ENCODE measurements around the gene ZNF814.
"Not testable (repeated sequence)": the region's sequence is repeated elsewhere in the genome, so short reads cannot be mapped to it uniquely, and the experiment has no call there.

Gene ZNF814

DNA sequence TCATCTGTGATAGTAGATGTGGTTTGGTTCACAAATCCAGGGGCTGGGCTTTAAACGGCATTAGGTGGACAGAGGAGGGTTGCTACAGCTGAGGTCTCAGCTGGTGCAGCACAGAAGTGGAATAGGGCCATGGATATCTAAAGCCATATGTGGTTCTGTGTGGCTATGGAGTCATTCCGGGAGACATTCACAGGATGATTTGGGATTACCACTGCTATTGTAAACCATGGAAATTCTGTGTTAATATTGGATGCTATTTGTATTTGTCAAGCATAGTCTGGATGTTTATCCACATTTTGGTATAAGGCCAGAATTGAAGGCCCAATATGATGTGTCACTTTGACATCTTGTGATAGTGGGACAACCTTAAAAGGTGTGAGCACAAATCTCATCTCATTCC lies 65.7 kb downstream of the ZNF814 start:
- peaks cover 35% of the 10 kb centered on the region for H3K36me3 ChIP-seq (ENCODE audit: insufficient read depth, low read depth, low read length)
- H3K4me3 ChIP-seq (ENCODE audit: low read length); H3K27ac ChIP-seq (ENCODE audit: low read length); H3K9ac ChIP-seq (ENCODE audit: low read depth, low read length); H3K9me3 ChIP-seq (ENCODE audit: insufficient read depth, low read depth, low read length); H3K4me1 ChIP-seq (ENCODE audit: insufficient read depth, low read length); H3K27me3 ChIP-seq (ENCODE audit: insufficient read depth, low read length): not testable (repeated sequence)

DNA sequence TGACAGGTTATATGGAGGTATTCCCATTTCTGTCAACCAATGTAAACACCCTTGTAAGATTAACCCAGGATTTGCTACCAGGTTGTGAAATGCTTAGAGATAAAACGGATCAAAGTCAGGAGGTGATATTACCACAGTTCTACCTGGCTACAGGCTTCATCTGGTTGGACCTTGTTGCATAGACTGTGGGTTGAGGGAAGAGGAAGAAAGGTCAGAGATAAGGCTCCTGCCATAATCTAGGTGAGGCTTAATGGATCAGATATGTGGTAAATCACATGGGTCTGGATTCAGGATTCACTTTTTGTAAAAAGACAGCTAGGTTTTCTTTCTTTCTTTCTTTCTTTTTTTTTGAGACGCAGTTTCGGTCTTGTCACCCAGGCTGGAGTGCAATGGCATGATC lies 67.3 kb downstream of the ZNF814 start:
- not testable (repeated sequence) for H3K9me3 ChIP-seq (ENCODE audit: insufficient read depth, low read depth, low read length); H3K4me3 ChIP-seq (ENCODE audit: low read length); H3K27me3 ChIP-seq (ENCODE audit: insufficient read depth, low read length); H3K27ac ChIP-seq (ENCODE audit: low read length); H3K9ac ChIP-seq (ENCODE audit: low read depth, low read length); H3K4me1 ChIP-seq (ENCODE audit: insufficient read depth, low read length)
- peaks cover 30% of the 10 kb centered on the region for H3K36me3 ChIP-seq (ENCODE audit: insufficient read depth, low read depth, low read length)

DNA sequence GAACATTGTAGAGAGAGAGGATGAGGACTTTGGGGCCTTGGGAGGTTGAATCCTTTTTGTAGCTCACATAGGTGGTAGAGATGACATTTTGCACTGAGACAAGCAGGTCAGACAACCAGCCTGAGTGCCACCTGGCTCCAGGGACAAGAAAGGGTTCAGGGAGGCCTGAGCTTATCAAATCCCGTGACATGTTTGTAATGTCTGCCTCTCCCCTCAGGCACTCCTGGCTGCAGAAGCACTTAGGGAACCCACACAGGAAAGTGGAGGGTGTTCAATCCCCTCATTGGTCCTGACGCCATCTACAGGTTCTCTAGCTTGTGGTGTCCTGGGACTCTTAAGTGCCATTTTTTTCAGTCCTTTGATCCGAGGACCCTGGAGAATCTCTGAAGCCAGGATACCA lies 67.7 kb downstream of the ZNF814 start:
- not testable (repeated sequence) for H3K27ac ChIP-seq (ENCODE audit: low read length); H3K4me1 ChIP-seq (ENCODE audit: insufficient read depth, low read length); H3K27me3 ChIP-seq (ENCODE audit: insufficient read depth, low read length); H3K9me3 ChIP-seq (ENCODE audit: insufficient read depth, low read depth, low read length)
- peak overlapping the region; percentile 96; the same call in 1 of the 2 replicates for H3K9ac ChIP-seq (ENCODE audit: low read depth, low read length)
- H3K36me3 ChIP-seq (ENCODE audit: insufficient read depth, low read depth, low read length), result peaks cover 30% of the 10 kb centered on the region
- peak overlapping the region; percentile 95 for H3K4me3 ChIP-seq (ENCODE audit: low read length)

DNA sequence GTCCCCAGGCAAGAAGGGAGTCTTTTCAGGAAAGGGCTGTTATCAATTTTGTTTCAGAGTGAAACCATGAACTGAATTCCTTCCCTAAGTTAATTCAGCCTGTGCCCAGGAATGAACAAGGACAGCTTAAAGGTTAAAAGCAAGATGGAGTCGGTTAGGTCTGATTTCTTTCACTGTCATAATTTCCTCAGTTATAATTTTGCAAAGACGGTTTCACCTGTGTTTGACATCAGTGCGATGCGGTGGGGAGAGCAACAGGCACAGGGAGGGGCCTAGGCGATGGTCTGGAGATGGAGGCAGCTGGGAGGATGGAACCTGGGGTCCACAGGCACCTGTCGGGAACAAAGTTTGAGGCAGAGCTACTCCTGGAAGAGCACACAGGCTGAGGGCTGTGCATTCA lies 68.2 kb downstream of the ZNF814 start:
- Histone ChIP-seq H3K4me3 (ENCODE audit: low read length) (peak overlapping the region; percentile 95), H3K4me1 (ENCODE audit: insufficient read depth, low read length) (peaks cover 9% of the 10 kb centered on the region), H3K27ac (ENCODE audit: low read length) (no peak overlapping the region)

DNA sequence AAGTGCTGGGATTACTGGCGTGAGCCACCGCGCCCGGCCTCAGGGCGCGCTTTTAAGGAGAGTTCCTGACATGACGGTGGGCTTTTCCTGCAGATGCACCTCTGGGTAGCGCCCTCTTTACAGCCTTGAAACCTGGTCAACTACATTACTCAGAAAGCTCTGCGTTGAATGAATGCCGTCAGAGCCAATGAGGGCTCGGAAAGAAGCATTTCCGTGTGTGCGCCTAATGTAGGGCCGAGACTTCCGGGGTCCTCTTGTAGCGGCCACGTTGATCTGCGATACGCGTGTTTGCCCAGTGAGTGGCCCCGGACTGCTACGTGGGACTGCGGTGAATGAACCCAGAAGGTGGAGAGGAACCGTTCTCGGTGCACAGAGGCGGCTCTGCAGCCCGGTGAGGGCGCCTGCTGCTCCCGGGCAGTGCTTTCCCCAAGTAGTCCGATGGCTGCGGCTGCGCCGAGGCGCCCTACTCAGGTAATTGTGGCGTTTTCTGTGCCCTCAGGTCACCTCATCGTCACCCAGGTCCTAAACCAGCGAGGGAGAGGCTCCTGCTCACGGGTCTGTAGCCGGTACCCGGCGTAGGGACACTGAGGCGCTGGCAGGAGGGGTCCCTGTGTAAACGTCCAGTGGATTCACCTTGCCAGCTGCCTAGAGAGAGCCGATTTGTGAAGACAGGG lies 69.2 kb downstream of the ZNF814 start:
- Histone ChIP-seq H3K27ac (ENCODE audit: low read length) (peak overlapping the region; percentile 44), H3K9me3 (ENCODE audit: insufficient read depth, low read depth, low read length) (no peaks in the 10 kb centered on the region), H3K27me3 (ENCODE audit: insufficient read depth, low read length) (no peaks in the 10 kb centered on the region), H3K36me3 (ENCODE audit: insufficient read depth, low read depth, low read length) (peaks cover 28% of the 10 kb centered on the region), H3K9ac (ENCODE audit: low read depth, low read length) (peak overlapping the region; percentile 96), H3K4me3 (ENCODE audit: low read length) (peak overlapping the region; percentile 95), H3K4me1 (ENCODE audit: insufficient read depth, low read length) (peaks cover 9% of the 10 kb centered on the region)

More for the DNA sequence above, 68.2 kb downstream of the ZNF814 start:
- H3K9ac ChIP-seq (ENCODE audit: low read depth, low read length), result peak overlapping the region; percentile 96; the same call in 1 of the 2 replicates
- H3K27me3 ChIP-seq (ENCODE audit: insufficient read depth, low read length), result no peaks in the 10 kb centered on the region
- H3K36me3 ChIP-seq (ENCODE audit: insufficient read depth, low read depth, low read length), result peaks cover 30% of the 10 kb centered on the region
- no peaks in the 10 kb centered on the region for H3K9me3 ChIP-seq (ENCODE audit: insufficient read depth, low read depth, low read length)

DNA sequence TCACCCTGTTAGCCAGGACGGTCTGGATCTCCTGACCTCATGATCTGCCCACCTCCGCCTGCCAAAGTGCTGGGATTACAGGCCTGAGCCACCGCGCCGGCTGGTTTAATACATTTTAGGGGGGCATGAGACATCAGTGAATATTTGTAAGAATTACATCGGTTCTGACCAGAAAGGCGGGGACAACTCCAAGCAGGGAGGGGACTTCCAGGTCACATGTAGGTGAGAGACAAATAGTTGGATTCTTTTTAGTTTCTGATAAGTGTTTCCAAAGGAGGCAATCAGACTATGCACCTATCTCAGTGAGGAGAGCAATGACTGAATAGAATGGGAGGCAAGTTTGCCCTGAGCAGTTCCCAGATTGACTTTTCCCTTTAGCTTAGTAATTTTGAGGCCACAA lies 70.5 kb downstream of the ZNF814 start:
- H3K36me3 ChIP-seq (ENCODE audit: insufficient read depth, low read depth, low read length), result peaks cover 29% of the 10 kb centered on the region
- peak overlapping the region; percentile 95; the same call in 1 of the 2 replicates for H3K4me3 ChIP-seq (ENCODE audit: low read length)
- no peak overlapping the region for H3K27ac ChIP-seq (ENCODE audit: low read length)
- H3K9ac ChIP-seq (ENCODE audit: low read depth, low read length), result peak overlapping the region; percentile 96; the same call in 1 of the 2 replicates
- peaks cover 9% of the 10 kb centered on the region for H3K4me1 ChIP-seq (ENCODE audit: insufficient read depth, low read length)
- H3K27me3 ChIP-seq (ENCODE audit: insufficient read depth, low read length), result no peaks in the 10 kb centered on the region
- no peaks in the 10 kb centered on the region for H3K9me3 ChIP-seq (ENCODE audit: insufficient read depth, low read depth, low read length)

DNA sequence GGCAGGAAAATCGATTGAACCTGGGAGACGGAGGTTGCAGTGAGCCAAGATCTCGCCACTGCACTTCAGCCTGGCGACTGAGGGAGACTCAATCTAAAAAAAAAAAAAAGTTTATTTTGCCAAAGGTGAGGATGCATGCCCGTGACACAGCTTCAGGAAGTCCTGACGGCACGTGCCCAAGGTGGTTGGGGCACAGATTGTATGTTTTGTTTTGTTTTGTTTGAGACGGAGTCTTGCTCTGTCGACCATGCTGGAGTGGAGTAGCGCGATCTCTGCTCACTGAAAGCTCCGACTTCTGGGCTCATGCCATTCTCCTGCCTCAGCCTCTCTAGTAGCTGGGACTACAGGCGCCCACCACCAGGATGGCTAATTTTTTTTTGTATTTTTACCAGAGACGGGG lies 70.9 kb downstream of the ZNF814 start:
- no peaks in the 10 kb centered on the region for H3K9me3 ChIP-seq (ENCODE audit: insufficient read depth, low read depth, low read length)
- H3K36me3 ChIP-seq (ENCODE audit: insufficient read depth, low read depth, low read length), result peaks cover 26% of the 10 kb centered on the region
- peaks cover 9% of the 10 kb centered on the region for H3K4me1 ChIP-seq (ENCODE audit: insufficient read depth, low read length)
- no peak overlapping the region for H3K4me3 ChIP-seq (ENCODE audit: low read length)
- H3K9ac ChIP-seq (ENCODE audit: low read depth, low read length), result no peak overlapping the region
- no peak overlapping the region for H3K27ac ChIP-seq (ENCODE audit: low read length)
- H3K27me3 ChIP-seq (ENCODE audit: insufficient read depth, low read length), result no peaks in the 10 kb centered on the region

DNA sequence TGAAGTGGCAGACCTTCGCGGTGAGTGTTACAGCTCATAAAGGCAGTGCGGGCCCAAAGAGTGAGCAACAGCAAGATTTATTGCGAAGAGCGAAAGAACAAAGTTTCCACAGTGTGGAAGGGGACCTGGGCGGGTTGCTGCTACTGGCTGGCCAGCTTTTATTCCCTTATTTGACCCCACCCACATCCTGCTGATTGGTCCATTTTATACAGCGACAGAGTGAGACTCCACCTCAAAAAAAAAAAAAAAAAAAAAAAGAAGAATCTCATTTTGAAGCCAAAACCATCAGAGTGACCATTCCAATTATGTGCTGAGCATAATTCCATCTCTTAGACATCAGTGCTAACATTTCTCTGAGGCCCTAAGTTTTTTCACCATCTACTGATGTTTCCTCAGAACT lies 72.2 kb downstream of the ZNF814 start:
- no peaks in the 10 kb centered on the region for H3K9me3 ChIP-seq (ENCODE audit: insufficient read depth, low read depth, low read length)
- peaks cover 25% of the 10 kb centered on the region for H3K36me3 ChIP-seq (ENCODE audit: insufficient read depth, low read depth, low read length)
- H3K4me3 ChIP-seq (ENCODE audit: low read length), result no peak overlapping the region
- H3K4me1 ChIP-seq (ENCODE audit: insufficient read depth, low read length), result peaks cover 9% of the 10 kb centered on the region; the same call in 1 of the 2 replicates
- no peaks in the 10 kb centered on the region for H3K27me3 ChIP-seq (ENCODE audit: insufficient read depth, low read length)
- no peak overlapping the region for H3K9ac ChIP-seq (ENCODE audit: low read depth, low read length)
- H3K27ac ChIP-seq (ENCODE audit: low read length), result no peak overlapping the region

DNA sequence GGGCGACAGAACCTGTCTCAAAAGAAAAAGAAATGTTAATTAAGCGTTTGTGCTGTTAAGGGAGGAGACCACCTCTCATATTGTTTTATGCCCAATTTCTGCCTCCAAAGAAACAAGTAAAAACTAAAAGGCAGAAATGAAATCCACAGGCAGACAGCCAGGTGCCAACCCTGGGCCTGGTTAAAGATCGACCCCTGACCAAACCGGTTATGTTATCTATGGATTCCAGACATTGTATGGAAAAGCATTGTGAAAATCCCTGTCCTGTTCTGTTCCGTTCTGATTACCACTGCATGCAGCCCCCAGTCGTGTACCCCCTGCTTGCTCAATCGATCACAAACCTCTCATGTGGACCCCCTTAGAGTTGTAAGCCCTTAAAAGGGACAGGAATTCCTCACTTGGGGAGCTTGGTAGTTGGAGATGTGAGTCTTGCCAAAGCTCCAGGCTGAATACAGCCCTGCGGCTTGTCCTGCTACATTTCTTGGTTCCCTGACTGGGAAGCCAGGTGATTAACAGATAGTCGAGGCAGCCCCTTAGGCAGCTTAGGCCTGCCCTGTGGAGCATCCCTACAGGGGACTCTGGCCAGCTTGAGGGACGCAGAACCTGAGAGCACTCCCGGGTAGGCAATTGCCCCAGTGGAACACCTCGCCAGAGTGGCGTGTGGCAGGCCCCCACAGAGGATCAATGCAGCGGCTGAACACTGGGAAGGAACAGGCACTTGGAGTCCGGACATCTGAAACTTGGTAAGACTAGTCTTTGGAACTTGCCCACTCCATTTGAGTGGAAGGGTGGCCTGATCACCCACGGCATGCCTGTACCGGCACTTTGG lies 73.4 kb downstream of the ZNF814 start:
- Histone ChIP-seq H3K4me1 (ENCODE audit: insufficient read depth, low read length) (peaks cover 6% of the 10 kb centered on the region; the same call in 1 of the 2 replicates), H3K9me3 (ENCODE audit: insufficient read depth, low read depth, low read length) (no peaks in the 10 kb centered on the region), H3K36me3 (ENCODE audit: insufficient read depth, low read depth, low read length) (peaks cover 21% of the 10 kb centered on the region), H3K4me3 (ENCODE audit: low read length) (peak overlapping the region; percentile 99; the same call in 1 of the 2 replicates), H3K27me3 (ENCODE audit: insufficient read depth, low read length) (no peaks in the 10 kb centered on the region), H3K27ac (ENCODE audit: low read length) (no peak overlapping the region), H3K9ac (ENCODE audit: low read depth, low read length) (no peak overlapping the region)

DNA sequence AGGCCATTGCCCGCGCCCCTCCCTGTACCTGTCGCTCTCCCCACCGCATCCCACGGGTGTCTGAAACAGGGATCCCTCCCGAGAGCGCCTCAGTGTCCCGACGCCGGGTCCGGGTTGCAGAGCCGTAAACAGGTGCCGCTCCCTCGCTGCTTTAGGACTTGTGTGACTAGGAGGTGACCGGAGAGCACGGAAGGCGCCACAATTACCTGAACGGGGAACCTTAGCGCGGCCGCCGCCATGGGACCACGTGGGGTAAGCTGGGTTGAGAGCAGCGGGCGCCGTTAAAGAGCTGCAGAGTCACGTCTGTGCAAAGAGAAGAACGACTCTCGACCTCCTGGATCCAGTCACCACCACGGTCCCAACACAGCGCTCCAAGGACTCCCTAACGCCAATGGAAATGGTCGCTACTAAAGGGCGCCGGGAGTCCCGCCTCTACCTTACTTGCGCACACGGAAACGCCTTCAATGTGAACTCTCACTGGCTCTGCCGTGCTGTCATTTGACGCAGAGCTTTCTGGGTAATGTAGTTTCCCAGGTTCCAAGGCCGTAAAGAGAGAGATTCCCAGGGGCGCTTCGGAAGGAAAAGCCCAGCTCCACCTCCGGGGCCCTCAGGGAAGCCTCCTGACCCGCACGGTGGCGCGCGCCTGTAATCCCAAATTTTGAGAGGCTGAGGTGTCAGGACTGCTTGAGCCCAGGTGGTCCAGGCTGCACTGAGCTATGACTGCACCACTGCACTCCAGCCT lies 74.2 kb downstream of the ZNF814 start, which contains the start of gene ZNF552:
Gene ZNF552 (minus strand): TSS at position 409 of the 742 bp plus-strand sequence. CDS start 170 bp downstream, at position 239.
- peaks cover 6% of the 10 kb centered on the region; the same call in 1 of the 2 replicates for H3K4me1 ChIP-seq (ENCODE audit: insufficient read depth, low read length)
- no peaks in the 10 kb centered on the region for H3K9me3 ChIP-seq (ENCODE audit: insufficient read depth, low read depth, low read length)
- H3K4me3 ChIP-seq (ENCODE audit: low read length), result peak within 1 kb of the TSS; percentile 99
- H3K9ac ChIP-seq (ENCODE audit: low read depth, low read length), result peak within 1 kb of the TSS; percentile 95
- H3K27ac ChIP-seq (ENCODE audit: low read length), result peak within 1 kb of the TSS; percentile 80
- H3K36me3 ChIP-seq (ENCODE audit: insufficient read depth, low read depth, low read length), result peaks cover 28% of the 10 kb centered on the region
- H3K27me3 ChIP-seq (ENCODE audit: insufficient read depth, low read length), result no peaks in the 10 kb centered on the region

DNA sequence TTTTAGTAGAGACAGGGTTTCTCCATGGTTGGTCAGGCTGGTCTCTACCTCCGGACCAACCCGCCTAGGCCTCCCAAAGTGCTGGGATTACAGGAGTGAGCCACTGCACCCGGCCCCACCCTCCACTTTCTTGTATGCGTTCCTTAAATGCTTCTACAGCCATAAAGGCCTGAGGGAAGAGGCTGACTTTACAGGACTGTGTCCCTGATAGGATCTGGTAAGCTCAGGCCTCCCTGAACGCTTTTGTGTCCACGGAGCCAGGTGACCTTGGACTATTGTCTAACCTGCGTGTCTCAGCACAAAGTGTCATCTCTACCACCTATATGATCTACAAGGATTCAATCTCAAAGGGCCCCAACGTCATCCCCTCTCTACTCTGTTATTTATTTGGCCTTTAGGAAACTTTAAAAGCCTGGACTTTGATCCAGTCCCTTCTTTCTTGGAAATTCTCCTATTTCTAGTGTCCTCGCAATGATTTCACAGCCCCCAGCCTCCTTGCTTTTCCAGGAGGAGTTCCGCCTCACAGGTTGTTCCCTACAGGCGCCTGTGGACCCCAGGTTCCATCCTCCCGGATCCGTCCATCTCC lies 74.8 kb downstream of the ZNF814 start:
- Histone ChIP-seq H3K36me3 (ENCODE audit: insufficient read depth, low read depth, low read length) (peaks cover 35% of the 10 kb centered on the region), H3K4me1 (ENCODE audit: insufficient read depth, low read length) (peaks cover 6% of the 10 kb centered on the region; the same call in 1 of the 2 replicates), H3K27me3 (ENCODE audit: insufficient read depth, low read length) (no peaks in the 10 kb centered on the region), H3K4me3 (ENCODE audit: low read length) (peak overlapping the region; percentile 99), H3K27ac (ENCODE audit: low read length) (peak overlapping the region; percentile 80), H3K9ac (ENCODE audit: low read depth, low read length) (peak overlapping the region; percentile 95), H3K9me3 (ENCODE audit: insufficient read depth, low read depth, low read length) (no peaks in the 10 kb centered on the region)

Measured in iPS-20b (cell line).